Osteoblast (primary cell): ENCODE data around the gene TENT5C. TPM values are rescaled to one million over a fixed set of nuclear protein-coding genes. Genes with fewer than 3 reads are reported as not detected.

ENCODE experiments used
- DNase-seq: peaks from one replicate; pipeline ENCODE4 v3.0.0; 2011; ENCODE audit warnings: low spot score, mixed read lengths; ENCODE audit not compliant: insufficient read length; ENCODE audit errors: missing footprints
- H2AFZ ChIP-seq: 2 replicates; pipeline ENCODE4 v1.6.0; 2011; ENCODE audit warnings: mild to moderate bottlenecking, low read length
- H3K27ac ChIP-seq: 2 replicates; pipeline ENCODE4 v1.5.1; 2011; ENCODE audit warnings: mild to moderate bottlenecking, low read depth, low read length, moderate library complexity
- H3K27me3 ChIP-seq: 2 replicates; pipeline ENCODE4 v1.6.0; 2012; ENCODE audit warnings: mild to moderate bottlenecking, control low read depth, inconsistent platforms, low read length, moderate library complexity; ENCODE audit not compliant: insufficient read depth
- H3K36me3 ChIP-seq: 2 replicates; pipeline ENCODE4 v1.5.1; 2011; ENCODE audit warnings: mild to moderate bottlenecking, low read length, control low read depth, moderate library complexity; ENCODE audit not compliant: insufficient read depth
- H3K4me1 ChIP-seq: 2 replicates; pipeline ENCODE4 v1.5.1; 2011; ENCODE audit warnings: mild to moderate bottlenecking, low read length, control low read depth, moderate library complexity; ENCODE audit not compliant: insufficient read depth
- H3K4me2 ChIP-seq: 2 replicates; pipeline ENCODE4 v1.6.0; 2011; ENCODE audit warnings: mild to moderate bottlenecking, low read length; ENCODE audit not compliant: insufficient read depth
- H3K4me3 ChIP-seq: fragments of 200-600 bp; sonication (generic); 3 replicates; pipeline ENCODE4 v1.5.1; 2012; ENCODE audit warnings: mild to moderate bottlenecking, low read length, inconsistent platforms; ENCODE audit not compliant: insufficient read depth
- H3K79me2 ChIP-seq: 2 replicates; pipeline ENCODE4 v1.6.0; 2012; ENCODE audit warnings: mild to moderate bottlenecking, low read length, control low read depth, inconsistent platforms; ENCODE audit not compliant: insufficient read depth
- H3K9me3 ChIP-seq: 2 replicates; pipeline ENCODE4 v1.5.1; 2011; ENCODE audit warnings: low read depth, low read length, control low read depth
- H4K20me1 ChIP-seq: 2 replicates; pipeline ENCODE4 v1.6.0; 2012; ENCODE audit warnings: mild to moderate bottlenecking, low read length, control low read depth; ENCODE audit not compliant: insufficient read depth
- CTCF ChIP-seq: IDR thresholded peaks from 2 replicates; pipeline ENCODE4 v1.5.1; 2011; ENCODE audit warnings: mild to moderate bottlenecking, low read depth, low read length, moderate library complexity; ENCODE audit errors: extremely low read depth
- total RNA-seq: library from RNA; depleted of rRNA; stranded (reverse); fragments of >200 nt; gene quantifications from 2 replicates; pipeline ENCODE4 v1.2.3, GENCODE V29; 2012

The TENT5C gene
- total RNA-seq, 1 donor = 0.36 TPM

- no peak for TF ChIP-seq CTCF
- no peaks in the 10 kb centered on the region for H3K9me3 ChIP-seq
- H4K20me1 ChIP-seq = no peaks in the 10 kb centered on the region
- H3K27ac ChIP-seq = no peak overlapping the region
- no peak overlapping the region for H3K4me3 ChIP-seq
- H3K27me3 ChIP-seq = peaks cover 2% of the 10 kb centered on the region
- no peak for DNase-seq
- H3K79me2 ChIP-seq = no peaks in the 10 kb centered on the region
- no peak overlapping the region for H3K4me2 ChIP-seq
- H3K36me3 ChIP-seq = no peaks in the 10 kb centered on the region
- H3K4me1 ChIP-seq = no peaks in the 10 kb centered on the region
- no peak overlapping the region for H2AFZ ChIP-seq
These were observed 46.7 kb upstream of the TENT5C start for GRCh38 chr1:117559139-117559538.

GRCh38 chr1:117559985-117560384 lies 45.9 kb upstream of the TENT5C start:
- H3K4me2 ChIP-seq = no peak overlapping the region
- no peak overlapping the region for H3K4me3 ChIP-seq
- H3K27me3 ChIP-seq = peaks cover 10% of the 10 kb centered on the region
- no peak overlapping the region for H3K27ac ChIP-seq
- no peaks in the 10 kb centered on the region for H3K9me3 ChIP-seq
- no peaks in the 10 kb centered on the region for H4K20me1 ChIP-seq
- H3K36me3 ChIP-seq = no peaks in the 10 kb centered on the region
- H3K4me1 ChIP-seq = no peaks in the 10 kb centered on the region
- H3K79me2 ChIP-seq = no peaks in the 10 kb centered on the region
- H2AFZ ChIP-seq = no peak overlapping the region
- no peak for TF ChIP-seq CTCF
- no peak for DNase-seq

GRCh38 chr1:117561071-117561470 lies 44.8 kb upstream of the TENT5C start:
- Histone ChIP-seq H3K4me3 (no peak overlapping the region), H3K79me2 (no peaks in the 10 kb centered on the region), H3K36me3 (no peaks in the 10 kb centered on the region), H3K9me3 (no peaks in the 10 kb centered on the region), H3K27ac (no peak overlapping the region), H3K27me3 (peaks cover 12% of the 10 kb centered on the region), H2AFZ (no peak overlapping the region), H3K4me1 (no peaks in the 10 kb centered on the region), H3K4me2 (no peak overlapping the region), H4K20me1 (no peaks in the 10 kb centered on the region)
- TF ChIP-seq CTCF = no peak
- no peak for DNase-seq

GRCh38 chr1:117561551-117561950 lies 44.3 kb upstream of the TENT5C start:
- Histone ChIP-seq H2AFZ (no peak overlapping the region), H4K20me1 (no peaks in the 10 kb centered on the region), H3K9me3 (no peaks in the 10 kb centered on the region), H3K36me3 (no peaks in the 10 kb centered on the region), H3K27me3 (peaks cover 12% of the 10 kb centered on the region), H3K79me2 (no peaks in the 10 kb centered on the region), H3K4me2 (no peak overlapping the region), H3K27ac (no peak overlapping the region), H3K4me3 (no peak overlapping the region), H3K4me1 (no peaks in the 10 kb centered on the region)
- TF ChIP-seq CTCF = no peak
- DNase-seq = no peak
